Suprapubic skin (tissue), 4 donors: ENCODE results near the gene KLHDC8A. TPM values are rescaled to one million over a fixed set of nuclear protein-coding genes. Genes with fewer than 3 reads are reported as not detected.
"Not testable (repeated sequence)": the region's sequence is repeated elsewhere in the genome, so short reads cannot be mapped to it uniquely, and the experiment has no call there.

ENCODE experiments used
- DNase-seq, 2 donors: peaks; one replicate each; pipeline ENCODE4 v3.0.0-alpha.2; 2019; ENCODE audit warnings: low spot score in 2 of 2
- H3K27ac ChIP-seq: fragments of 200-600 bp; sonication (generic); one replicate; pipeline ENCODE4 v1.5.1; 2019
- H3K27me3 ChIP-seq: fragments of 200-600 bp; sonication (generic); one replicate; pipeline ENCODE4 v1.5.1; 2019
- H3K36me3 ChIP-seq: fragments of 200-600 bp; sonication (generic); one replicate; pipeline ENCODE4 v1.5.1; 2019
- H3K4me1 ChIP-seq: fragments of 200-600 bp; sonication (generic); one replicate; pipeline ENCODE4 v1.5.1; 2019
- H3K4me3 ChIP-seq: fragments of 200-600 bp; sonication (generic); one replicate; pipeline ENCODE4 v1.5.1; 2019; ENCODE audit warnings: mild to moderate bottlenecking
- H3K9me3 ChIP-seq: fragments of 200-600 bp; sonication (generic); one replicate; pipeline ENCODE4 v1.5.1; 2019
- CTCF ChIP-seq, 2 donors: fragments of 200-600 bp in 1 of 2; fragments of 450-650 bp in 1 of 2; sonication (generic) in 1 of 2; IDR thresholded peaks; one replicate each; pipeline ENCODE4 v1.5.1; 2016 to 2019; ENCODE audit warnings: antibody characterized with exemption in 2 of 2, mild to moderate bottlenecking in 1 of 2, moderate library complexity in 1 of 2
- EP300 ChIP-seq: sonication (generic); formaldehyde crosslinking; IDR thresholded peaks from one replicate; pipeline ENCODE4 v1.6.1; 2017; ENCODE audit warnings: antibody characterized with exemption
- POLR2A ChIP-seq, 2 donors: fragments of 450-650 bp; IDR thresholded peaks; one replicate each; pipeline ENCODE4 v1.6.1; 2017; ENCODE audit warnings: antibody characterized with exemption in 2 of 2, mild to moderate bottlenecking in 2 of 2, moderate library complexity in 2 of 2
- POLR2AphosphoS5 ChIP-seq, 3 donors: sonication (generic); formaldehyde crosslinking; IDR thresholded peaks; one replicate each; pipeline ENCODE4 v1.6.1; 2017; ENCODE audit warnings: antibody characterized with exemption in 3 of 3
- WGBS: methylation state at CpG from one replicate; pipeline ENCODE4 v1.1.5; 2018; 5-methylcytosine and 5-hydroxymethylcytosine counted together
- total RNA-seq, 4 donors: library from RNA; depleted of rRNA; stranded (reverse); fragments of >200 nt; gene quantifications; one replicate each; pipeline ENCODE4 v1.1.0, GENCODE V29; 2016

The KLHDC8A gene
- total RNA-seq, 4 donors from 2014 or later = 0.30 to 3.5 (median 0.62) TPM; not detected in 1

- H3K4me3 ChIP-seq = no peak overlapping the region
- peaks cover 34% of the 10 kb centered on the region for H3K27me3 ChIP-seq
- WGBS = 60% methylated on average over 1 of the region's 1 CpG
- no peaks in the 10 kb centered on the region for H3K4me1 ChIP-seq
- no peak overlapping the region for H3K27ac ChIP-seq
- no peak for DNase-seq
- H3K9me3 ChIP-seq = no peaks in the 10 kb centered on the region
- H3K36me3 ChIP-seq = no peaks in the 10 kb centered on the region
- TF ChIP-seq POLR2AphosphoS5 (IDR thresholded peaks at IDR 0.05) = no peak
- TF ChIP-seq POLR2A (IDR thresholded peaks at IDR 0.05) = no peak
- no peak for TF ChIP-seq CTCF (IDR thresholded peaks at IDR 0.05)
- no peak for TF ChIP-seq EP300
Measured at GRCh38 chr1:205392650-205393049, 35.9 kb upstream of the KLHDC8A start.

GRCh38 chr1:205391386-205391785 is 34.7 kb upstream of the KLHDC8A start:
- H3K4me1 ChIP-seq = no peaks in the 10 kb centered on the region
- H3K4me3 ChIP-seq = no peak overlapping the region
- H3K36me3 ChIP-seq = no peaks in the 10 kb centered on the region
- H3K27ac ChIP-seq = no peak overlapping the region
- peaks cover 34% of the 10 kb centered on the region for H3K27me3 ChIP-seq
- TF ChIP-seq POLR2AphosphoS5 (IDR thresholded peaks at IDR 0.05) = no peak
- no peak for TF ChIP-seq EP300
- no peak for TF ChIP-seq POLR2A (IDR thresholded peaks at IDR 0.05)
- TF ChIP-seq CTCF (IDR thresholded peaks at IDR 0.05) = no peak
- no peak for DNase-seq
- WGBS = 90% methylated on average over 7 of the region's 7 CpGs
- H3K9me3 ChIP-seq = no peaks in the 10 kb centered on the region

GRCh38 chr1:205387845-205388244 is 31.1 kb upstream of the KLHDC8A start:
- no peak for DNase-seq
- Histone ChIP-seq H3K4me1 (no peaks in the 10 kb centered on the region), H3K4me3 (no peak overlapping the region), H3K9me3 (no peaks in the 10 kb centered on the region), H3K27ac (no peak overlapping the region), H3K36me3 (no peaks in the 10 kb centered on the region), H3K27me3 (peaks cover 19% of the 10 kb centered on the region)
- WGBS = 97% methylated on average over 2 of the region's 2 CpGs
- TF ChIP-seq POLR2AphosphoS5 (IDR thresholded peaks at IDR 0.05) = no peak
- TF ChIP-seq CTCF (IDR thresholded peaks at IDR 0.05) = no peak
- TF ChIP-seq EP300 = no peak
- TF ChIP-seq POLR2A (IDR thresholded peaks at IDR 0.05) = no peak

- H3K36me3 ChIP-seq, DNase-seq, H3K4me3 ChIP-seq, H3K27ac ChIP-seq, H3K9me3 ChIP-seq, H3K4me1 ChIP-seq: not testable (repeated sequence)
- 87% methylated on average over 3 of the region's 3 CpGs for WGBS
- peaks cover 12% of the 10 kb centered on the region for H3K27me3 ChIP-seq
Measured at GRCh38 chr1:205382990-205383389, 26.3 kb upstream of the KLHDC8A start.

- DNase-seq = no peak
- Histone ChIP-seq H3K27me3 (peaks cover 12% of the 10 kb centered on the region), H3K9me3 (no peaks in the 10 kb centered on the region), H3K36me3 (no peaks in the 10 kb centered on the region), H3K4me3 (no peak overlapping the region), H3K27ac (no peak overlapping the region), H3K4me1 (no peaks in the 10 kb centered on the region)
- TF ChIP-seq POLR2AphosphoS5 (IDR thresholded peaks at IDR 0.05) (no peak), POLR2A (IDR thresholded peaks at IDR 0.05) (no peak), CTCF (IDR thresholded peaks at IDR 0.05) (no peak), EP300 (no peak)
- WGBS = 80% methylated on average over 4 of the region's 4 CpGs
Measured at GRCh38 chr1:205382561-205382960, 25.8 kb upstream of the KLHDC8A start.

- H3K4me3 ChIP-seq = no peak overlapping the region
- no peaks in the 10 kb centered on the region for H3K9me3 ChIP-seq
- no peaks in the 10 kb centered on the region for H3K4me1 ChIP-seq
- TF ChIP-seq EP300 (no peak), CTCF (IDR thresholded peaks at IDR 0.05) (no peak), POLR2AphosphoS5 (IDR thresholded peaks at IDR 0.05) (no peak), POLR2A (IDR thresholded peaks at IDR 0.05) (no peak)
- peaks cover 12% of the 10 kb centered on the region for H3K27me3 ChIP-seq
- DNase-seq = no peak
- 76% methylated on average over 6 of the region's 6 CpGs for WGBS
- no peak overlapping the region for H3K27ac ChIP-seq
- no peaks in the 10 kb centered on the region for H3K36me3 ChIP-seq
Measured at GRCh38 chr1:205381305-205381704, 24.6 kb upstream of the KLHDC8A start.
